OCI-LY1 (cell line): ENCODE data around the gene BICDL2.
A peak's percentile ranks its signal among the peaks of the same experiment; 100 is the strongest.

Experiments used
- CTCF ChIP-seq: fragments of 200-600 bp; sonication (generic), shearing (Covaris generic); IDR thresholded peaks from 2 replicates; pipeline ENCODE4 v1.5.1; 2017; ENCODE audit warnings: mild to moderate bottlenecking, antibody characterized with exemption, low read length, moderate library complexity, mixed read lengths
- EZH2 ChIP-seq: fragments of 200-600 bp; sonication (generic), shearing (Covaris generic); IDR thresholded peaks from 2 replicates; pipeline ENCODE4 v1.8.0; 2017; ENCODE audit warnings: borderline replicate concordance, mixed run types, mild to moderate bottlenecking, antibody characterized with exemption, low read length, moderate library complexity, mixed read lengths

GRCh38 chr16:3017794-3018506, 18.8 kb downstream of the BICDL2 start, which contains the start of gene CLDN6:
- peak; percentile 75 for TF ChIP-seq CTCF
- TF ChIP-seq EZH2: no peak
